ENCODE results near the gene WBP1. TPM values are rescaled to one million over a fixed set of nuclear protein-coding genes. Genes with fewer than 3 reads are reported as not detected.

The WBP1 gene
- total RNA-seq, 2 experiments from 2014 or later, result 68.8 to 70.8 TPM

DNA sequence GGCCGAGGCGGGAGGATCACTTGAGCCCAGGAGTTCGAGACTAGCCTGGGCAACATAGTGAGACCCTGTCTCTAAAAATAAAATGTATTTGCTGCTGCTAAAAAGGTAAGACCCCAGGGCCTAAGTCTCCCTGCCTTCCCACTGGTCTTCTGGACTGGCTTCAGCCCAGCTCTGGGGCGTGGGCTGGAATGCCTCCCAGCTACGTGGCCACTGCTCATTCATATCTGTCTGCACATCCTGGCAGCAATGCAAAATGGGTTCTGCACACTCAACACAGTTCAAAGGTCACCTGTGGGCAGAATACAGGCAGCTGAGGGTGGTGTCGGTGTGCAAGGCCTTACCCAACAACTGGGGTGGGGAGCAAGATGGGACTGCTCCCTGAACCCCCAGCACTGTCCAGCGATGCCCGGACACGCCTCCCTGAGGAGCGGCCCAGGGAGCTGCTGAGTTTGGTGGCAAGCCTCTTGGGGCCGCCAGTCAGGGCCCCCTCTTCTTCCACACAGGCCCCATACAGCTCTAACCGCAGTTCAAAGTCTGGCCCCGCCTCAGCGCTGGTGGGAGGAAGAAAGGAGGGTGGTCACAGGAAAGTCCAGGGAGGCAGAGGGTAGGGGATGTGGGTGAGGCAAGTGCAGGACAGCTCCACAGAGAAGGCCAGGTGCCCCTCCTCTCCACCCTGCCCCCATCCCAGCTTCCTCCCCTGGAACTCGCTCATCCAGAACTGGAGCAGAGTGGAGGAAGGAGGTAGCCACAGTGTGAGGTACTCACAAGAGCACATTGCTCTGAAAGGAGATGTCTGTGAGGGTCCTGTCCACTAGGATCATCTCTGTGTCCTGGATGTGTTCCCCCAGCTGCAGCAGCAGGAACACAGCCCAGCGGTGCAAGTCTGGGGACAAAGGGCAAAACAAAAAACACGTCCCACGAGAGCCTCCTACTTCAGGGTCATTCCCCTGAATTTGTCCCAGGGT is 28.5 kb upstream of the WBP1 start:
- Histone ChIP-seq H3K4me3 (ENCODE audit: low read depth, low read length, poor library complexity, severe bottlenecking) (no peak overlapping the region), H3K9me2 (ENCODE audit: insufficient read depth, low read length) (no peaks in the 10 kb centered on the region), H2AFZ (ENCODE audit: low read length) (no peak overlapping the region), H3K27ac (ENCODE audit: low read depth, low read length, poor library complexity, severe bottlenecking) (no peak overlapping the region), H3K4me2 (ENCODE audit: low read length) (no peak overlapping the region), H3K9me3 (ENCODE audit: low read length) (no peaks in the 10 kb centered on the region), H3K79me2 (ENCODE audit: insufficient read depth, low read depth, low read length) (no peaks in the 10 kb centered on the region), H3K4me1 (ENCODE audit: insufficient read depth, low read length, poor library complexity, severe bottlenecking) (no peaks in the 10 kb centered on the region), H3K36me3 (ENCODE audit: insufficient read depth, low read length) (peaks cover 3% of the 10 kb centered on the region; the same call in 1 of the 2 replicates), H4K20me1 (ENCODE audit: insufficient read depth, low read length) (no peaks in the 10 kb centered on the region)
- intact Hi-C loops (cut with micrococcal nuclease; ENCODE audit: unreplicated experiment), result no loop called here
- no TSS peak for BruUV-seq (replicated peaks)
- TF ChIP-seq EZH2phosphoT487 (IDR thresholded peaks at IDR 0.05; ENCODE audit: borderline replicate concordance, low read depth, low read length), result no peak
- CTCF ChIA-PET (ENCODE audit: unreplicated experiment), result no interaction called here
- POLR2A ChIA-PET, result interaction anchor here (0.6 to 1.0 kb wide), 3 partner anchors 27 to 37 kb away, joined by 3 to 4 read pairs (median 3); no protein-coding TSS in a partner anchor
- no peak for DNase-seq (ENCODE audit: low spot score)

DNA sequence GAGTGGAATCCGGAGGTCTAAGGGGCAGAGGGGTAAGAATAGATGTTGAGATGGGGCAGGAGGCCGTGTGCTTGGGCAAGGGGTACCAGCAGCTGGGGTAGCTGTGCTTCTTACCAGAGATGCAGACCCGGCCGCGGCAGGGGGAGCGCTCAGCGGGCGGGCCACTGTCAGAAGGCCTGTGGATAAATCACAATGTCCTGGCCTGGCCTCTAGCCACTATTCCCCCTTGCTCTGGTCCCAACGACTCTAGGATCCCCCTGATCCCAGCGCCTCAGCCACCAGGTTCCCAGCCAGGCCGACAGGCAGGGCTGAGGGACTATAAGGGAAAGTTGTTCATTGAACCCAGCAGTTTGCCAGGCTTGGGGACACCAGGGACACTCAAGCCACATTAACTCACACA is 27.7 kb upstream of the WBP1 start:
- H3K4me2 ChIP-seq (ENCODE audit: low read length), result no peak overlapping the region
- intact Hi-C loops (cut with micrococcal nuclease; ENCODE audit: unreplicated experiment), result no loop called here
- H3K4me1 ChIP-seq (ENCODE audit: insufficient read depth, low read length, poor library complexity, severe bottlenecking), result no peaks in the 10 kb centered on the region
- CTCF ChIA-PET (ENCODE audit: unreplicated experiment), result no interaction called here
- no peaks in the 10 kb centered on the region for H3K9me2 ChIP-seq (ENCODE audit: insufficient read depth, low read length)
- no peaks in the 10 kb centered on the region for H3K36me3 ChIP-seq (ENCODE audit: insufficient read depth, low read length)
- no peaks in the 10 kb centered on the region for H4K20me1 ChIP-seq (ENCODE audit: insufficient read depth, low read length)
- DNase-seq (ENCODE audit: low spot score), result no peak
- H3K79me2 ChIP-seq (ENCODE audit: insufficient read depth, low read depth, low read length), result no peaks in the 10 kb centered on the region
- no peak overlapping the region for H3K27ac ChIP-seq (ENCODE audit: low read depth, low read length, poor library complexity, severe bottlenecking)
- H3K9me3 ChIP-seq (ENCODE audit: low read length), result no peaks in the 10 kb centered on the region
- POLR2A ChIA-PET, result no interaction called here
- no peak for TF ChIP-seq EZH2phosphoT487 (IDR thresholded peaks at IDR 0.05; ENCODE audit: borderline replicate concordance, low read depth, low read length)
- TF ChIP-seq, protein P1, sequence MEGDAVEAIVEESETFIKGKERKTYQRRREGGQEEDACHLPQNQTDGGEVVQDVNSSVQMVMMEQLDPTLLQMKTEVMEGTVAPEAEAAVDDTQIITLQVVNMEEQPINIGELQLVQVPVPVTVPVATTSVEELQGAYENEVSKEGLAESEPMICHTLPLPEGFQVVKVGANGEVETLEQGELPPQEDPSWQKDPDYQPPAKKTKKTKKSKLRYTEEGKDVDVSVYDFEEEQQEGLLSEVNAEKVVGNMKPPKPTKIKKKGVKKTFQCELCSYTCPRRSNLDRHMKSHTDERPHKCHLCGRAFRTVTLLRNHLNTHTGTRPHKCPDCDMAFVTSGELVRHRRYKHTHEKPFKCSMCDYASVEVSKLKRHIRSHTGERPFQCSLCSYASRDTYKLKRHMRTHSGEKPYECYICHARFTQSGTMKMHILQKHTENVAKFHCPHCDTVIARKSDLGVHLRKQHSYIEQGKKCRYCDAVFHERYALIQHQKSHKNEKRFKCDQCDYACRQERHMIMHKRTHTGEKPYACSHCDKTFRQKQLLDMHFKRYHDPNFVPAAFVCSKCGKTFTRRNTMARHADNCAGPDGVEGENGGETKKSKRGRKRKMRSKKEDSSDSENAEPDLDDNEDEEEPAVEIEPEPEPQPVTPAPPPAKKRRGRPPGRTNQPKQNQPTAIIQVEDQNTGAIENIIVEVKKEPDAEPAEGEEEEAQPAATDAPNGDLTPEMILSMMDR (conservative IDR thresholded peaks at IDR 0.05; ENCODE audit: low read length), result no peak
- no peak overlapping the region for H2AFZ ChIP-seq (ENCODE audit: low read length)
- no TSS peak for BruUV-seq (replicated peaks)
- H3K4me3 ChIP-seq (ENCODE audit: low read depth, low read length, poor library complexity, severe bottlenecking), result no peak overlapping the region

DNA sequence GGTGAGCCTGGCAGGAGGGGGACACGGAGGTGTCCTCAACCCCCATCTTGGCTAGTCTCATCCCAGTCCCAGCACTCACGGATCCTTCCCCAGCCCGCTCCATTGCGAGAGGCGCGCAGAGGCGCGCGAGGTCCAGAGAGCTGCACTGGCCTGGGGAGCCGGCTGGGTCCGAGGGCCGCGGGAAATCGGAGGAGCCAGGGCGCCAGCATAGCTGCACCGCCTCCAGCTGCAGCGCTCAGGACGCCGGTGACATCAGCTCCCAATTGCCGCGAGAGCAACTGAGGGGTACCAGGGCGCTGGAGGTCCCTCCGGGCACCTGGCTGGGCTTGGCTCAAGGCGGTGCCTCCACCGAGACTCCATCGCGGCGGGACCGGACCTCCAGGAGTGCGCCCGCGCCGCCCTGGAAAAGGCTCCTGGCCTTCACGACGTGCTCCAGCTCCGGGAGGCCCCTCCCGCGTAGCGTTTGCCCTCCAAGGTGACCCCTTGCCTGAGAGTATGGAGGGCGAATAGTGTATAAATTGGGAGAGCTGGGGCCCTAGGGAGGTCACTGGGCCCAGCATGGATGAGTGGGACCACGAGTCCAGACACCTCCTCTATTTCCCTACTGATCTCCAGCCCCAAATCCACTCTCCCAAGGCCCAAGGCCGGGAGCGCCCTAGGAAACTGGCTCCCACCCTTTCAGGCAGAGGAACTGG is 22.0 kb upstream of the WBP1 start:
- H3K79me2 ChIP-seq (ENCODE audit: insufficient read depth, low read depth, low read length), result no peaks in the 10 kb centered on the region
- ChIA-PET POLR2A (no interaction called here), CTCF (ENCODE audit: unreplicated experiment) (no interaction called here)

More for the DNA sequence above, 22.0 kb upstream of the WBP1 start:
- H3K4me1 ChIP-seq (ENCODE audit: insufficient read depth, low read length, poor library complexity, severe bottlenecking), result peaks cover 25% of the 10 kb centered on the region
- no peaks in the 10 kb centered on the region for H3K36me3 ChIP-seq (ENCODE audit: insufficient read depth, low read length)
- no peaks in the 10 kb centered on the region for H4K20me1 ChIP-seq (ENCODE audit: insufficient read depth, low read length)
- H2AFZ ChIP-seq (ENCODE audit: low read length), result no peak overlapping the region; the same call in 1 of the 2 replicates
- H3K9me2 ChIP-seq (ENCODE audit: insufficient read depth, low read length), result no peaks in the 10 kb centered on the region
- H3K9me3 ChIP-seq (ENCODE audit: low read length), result no peaks in the 10 kb centered on the region
- BruUV-seq (replicated peaks), result no TSS peak
- intact Hi-C loops (cut with micrococcal nuclease; ENCODE audit: unreplicated experiment), result no loop called here
- no peak for TF ChIP-seq EZH2phosphoT487 (IDR thresholded peaks at IDR 0.05; ENCODE audit: borderline replicate concordance, low read depth, low read length)
- TF ChIP-seq, protein P1 (conservative IDR thresholded peaks at IDR 0.05; ENCODE audit: low read length), result no peak
- no peak overlapping the region for H3K4me3 ChIP-seq (ENCODE audit: low read depth, low read length, poor library complexity, severe bottlenecking)
- no peak for DNase-seq (ENCODE audit: low spot score)
- H3K27ac ChIP-seq (ENCODE audit: low read depth, low read length, poor library complexity, severe bottlenecking), result no peak overlapping the region
- no peak overlapping the region for H3K4me2 ChIP-seq (ENCODE audit: low read length)
